HT1080 (cell line): ENCODE measurements around the gene GATA5. TPM values are rescaled to one million over a fixed set of nuclear protein-coding genes. Genes with fewer than 3 reads are reported as not detected.

Source experiments
- DNase-seq: peaks from one replicate; pipeline ENCODE4 v3.0.0-alpha.2; 2015; ENCODE audit warnings: low read depth
- polyA plus RNA-seq, 2 experiments: library from polyadenylated mRNA; depleted of rRNA; stranded (reverse); fragments of >200 nt; gene quantifications; 2 replicates each; pipeline ENCODE4 v1.2.3, GENCODE V29; 2015
- total RNA-seq: library from RNA; depleted of rRNA; stranded (reverse); fragments of >200 nt; shearing (Covaris generic); gene quantifications from 2 replicates; pipeline ENCODE4 v1.2.3, GENCODE V29; 2014; rRNA removed

GATA5 gene
- total RNA-seq: not detected in 2 replicates
- polyA plus RNA-seq (2015; cell fraction: cytosol; rRNA removed): not detected in 2 replicates
- not detected in 2 replicates for polyA plus RNA-seq (2015; cell fraction: nucleus; rRNA removed)

GRCh38 chr20:62475772-62476055 is at the start of gene GATA5:
Gene GATA5, minus strand, starts transcription at chr20:62475995. Its CDS starts 474 bp downstream, at chr20:62475521.
- no peak for DNase-seq

GRCh38 chr20:62525014-62525413 is 49.2 kb upstream of the GATA5 start:
- DNase-seq: no peak

GRCh38 chr20:62524505-62524911 is 48.7 kb upstream of the GATA5 start:
- DNase-seq: no peak

GRCh38 chr20:62523473-62524203 is 47.8 kb upstream of the GATA5 start:
- DNase-seq: peak; percentile 30

GRCh38 chr20:62522748-62523396 is 47.1 kb upstream of the GATA5 start:
- DNase-seq: no peak

- no peak for DNase-seq
Observed at GRCh38 chr20:62519826-62520225, 44.0 kb upstream of the GATA5 start.

GRCh38 chr20:62518911-62519310 is 43.1 kb upstream of the GATA5 start:
- DNase-seq: no peak

- DNase-seq: no peak
Observed at GRCh38 chr20:62517901-62518610, 42.3 kb upstream of the GATA5 start.

GRCh38 chr20:62517168-62517567 is 41.4 kb upstream of the GATA5 start:
- DNase-seq: no peak

- peak; percentile 30 for DNase-seq
Observed at GRCh38 chr20:62516338-62516737, 40.5 kb upstream of the GATA5 start.

- no peak for DNase-seq
Observed at GRCh38 chr20:62515826-62516225, 40.0 kb upstream of the GATA5 start.

- DNase-seq: no peak
Observed at GRCh38 chr20:62515280-62515679, 39.5 kb upstream of the GATA5 start.

- DNase-seq: no peak
Observed at GRCh38 chr20:62513991-62514390, 38.2 kb upstream of the GATA5 start.

GRCh38 chr20:62511915-62512610 is 36.3 kb upstream of the GATA5 start:
- DNase-seq: no peak

- DNase-seq: no peak
Observed at GRCh38 chr20:62511300-62511914, 35.6 kb upstream of the GATA5 start.

- no peak for DNase-seq
Observed at GRCh38 chr20:62508641-62509051, 32.9 kb upstream of the GATA5 start.

GRCh38 chr20:62507991-62508640 is 32.3 kb upstream of the GATA5 start:
- DNase-seq: no peak

- no peak for DNase-seq
Observed at GRCh38 chr20:62507323-62507722, 31.5 kb upstream of the GATA5 start.

- no peak for DNase-seq
Observed at GRCh38 chr20:62506791-62507190, 31.0 kb upstream of the GATA5 start.

- DNase-seq: no peak
Observed at GRCh38 chr20:62506087-62506486, 30.3 kb upstream of the GATA5 start.
